Measurements from ENCODE around the gene KIF18A.
"Not testable (repeated sequence)": the region's sequence is repeated elsewhere in the genome, so short reads cannot be mapped to it uniquely, and the experiment has no call there.

KIF18A gene

GRCh38 chr11:28137832-28138231 is 29.9 kb upstream of the KIF18A start:
- Histone ChIP-seq H2BK120ac (ENCODE audit: low read depth, low read length) (no peak overlapping the region), H3K36me3 (replicated peaks in 1 of 2; ENCODE audit: control insufficient read depth in 2 of 2, insufficient read depth in 2 of 2, low read length in 2 of 2) (peaks cover 8 to 29% of the 10 kb centered on the region in 2 donors), H3K4ac (ENCODE audit: low read length) (no peak overlapping the region), H3K9ac (ENCODE audit: low read depth, low read length, poor library complexity) (no peak overlapping the region), H2BK12ac (ENCODE audit: low read length) (no peak overlapping the region), H2AK5ac (ENCODE audit: low read depth, low read length) (no peak overlapping the region), H3K4me1 (ENCODE audit: control insufficient read depth in 2 of 2, insufficient read depth in 1 of 2, low read depth in 1 of 2, low read length in 2 of 2) (no peaks in the 10 kb centered on the region), H4K91ac (ENCODE audit: low read depth, low read length, poor library complexity) (no peak overlapping the region), H3K79me1 (ENCODE audit: low read depth, low read length) (no peaks in the 10 kb centered on the region), H3K9me3 (replicated peaks in 1 of 2; ENCODE audit: control insufficient read depth in 2 of 2, insufficient read depth in 1 of 2, low read depth in 1 of 2, low read length in 2 of 2) (peaks cover 20 to 74% of the 10 kb centered on the region in 2 donors), H2BK15ac (ENCODE audit: low read length) (no peak overlapping the region), H3K27ac (replicated peaks; ENCODE audit: low read length) (no peak overlapping the region), H3K23ac (ENCODE audit: low read depth, low read length, poor library complexity) (no peak overlapping the region), H3K4me2 (ENCODE audit: insufficient read depth, low read length, poor library complexity, severe bottlenecking) (no peak overlapping the region), H2BK5ac (ENCODE audit: low read length) (no peak overlapping the region), H3K14ac (ENCODE audit: low read length) (no peak overlapping the region), H3K4me3 (ENCODE audit: low read length in 2 of 2) (no peak overlapping the region), H4K8ac (ENCODE audit: low read depth, low read length) (no peak overlapping the region), H2AFZ (ENCODE audit: low read length) (no peak overlapping the region), H3K18ac (ENCODE audit: low read length) (no peak overlapping the region), H3K27me3 (ENCODE audit: control insufficient read depth in 3 of 3, insufficient read depth in 3 of 3, low read depth in 1 of 3, low read length in 3 of 3) (no peaks in the 10 kb centered on the region)
- WGBS, 2 donors (ENCODE audit: extremely low coverage in 2 of 2, insufficient read length in 2 of 2, insufficient replicate concordance in 1 of 2), result no CpG with 5 or more reads among the region's 1 CpG
- DNase-seq (ENCODE audit: low spot score), result no peak

GRCh38 chr11:28137366-28137765 is 29.4 kb upstream of the KIF18A start:
- Histone ChIP-seq H3K27me3 (ENCODE audit: control insufficient read depth in 3 of 3, insufficient read depth in 3 of 3, low read depth in 1 of 3, low read length in 3 of 3) (no peaks in the 10 kb centered on the region), H2BK5ac (ENCODE audit: low read length) (no peak overlapping the region), H2BK15ac (ENCODE audit: low read length) (no peak overlapping the region), H2AK5ac (ENCODE audit: low read depth, low read length) (no peak overlapping the region), H3K79me1 (ENCODE audit: low read depth, low read length) (no peaks in the 10 kb centered on the region), H3K27ac (replicated peaks; ENCODE audit: low read length) (no peak overlapping the region), H3K14ac (ENCODE audit: low read length) (no peak overlapping the region), H3K23ac (ENCODE audit: low read depth, low read length, poor library complexity) (no peak overlapping the region), H2BK12ac (ENCODE audit: low read length) (no peak overlapping the region), H3K4me1 (ENCODE audit: control insufficient read depth in 2 of 2, insufficient read depth in 1 of 2, low read depth in 1 of 2, low read length in 2 of 2) (no peaks in the 10 kb centered on the region), H3K4me3 (ENCODE audit: low read length in 2 of 2) (no peak overlapping the region), H3K36me3 (replicated peaks in 1 of 2; ENCODE audit: control insufficient read depth in 2 of 2, insufficient read depth in 2 of 2, low read length in 2 of 2) (peaks cover 8 to 29% of the 10 kb centered on the region in 2 donors), H3K18ac (ENCODE audit: low read length) (no peak overlapping the region), H2BK120ac (ENCODE audit: low read depth, low read length) (no peak overlapping the region), H2AFZ (ENCODE audit: low read length) (no peak overlapping the region), H3K4ac (ENCODE audit: low read length) (no peak overlapping the region), H3K9me3 (replicated peaks in 1 of 2; ENCODE audit: control insufficient read depth in 2 of 2, insufficient read depth in 1 of 2, low read depth in 1 of 2, low read length in 2 of 2) (peaks cover 20 to 74% of the 10 kb centered on the region in 2 donors), H3K9ac (ENCODE audit: low read depth, low read length, poor library complexity) (no peak overlapping the region), H3K4me2 (ENCODE audit: insufficient read depth, low read length, poor library complexity, severe bottlenecking) (no peak overlapping the region), H4K91ac (ENCODE audit: low read depth, low read length, poor library complexity) (no peak overlapping the region), H4K8ac (ENCODE audit: low read depth, low read length) (no peak overlapping the region)
- WGBS, 2 donors (ENCODE audit: extremely low coverage in 2 of 2, insufficient read length in 2 of 2, insufficient replicate concordance in 1 of 2), result no CpG with 5 or more reads among the region's 3 CpGs
- DNase-seq (ENCODE audit: low spot score), result no peak

- no CpG with 5 or more reads among the region's 4 CpGs for WGBS, 2 donors (ENCODE audit: extremely low coverage in 2 of 2, insufficient read length in 2 of 2, insufficient replicate concordance in 1 of 2)
- H3K27ac ChIP-seq (replicated peaks; ENCODE audit: low read length); H2AK5ac ChIP-seq (ENCODE audit: low read depth, low read length); H3K9ac ChIP-seq (ENCODE audit: low read depth, low read length, poor library complexity); H3K4me2 ChIP-seq (ENCODE audit: insufficient read depth, low read length, poor library complexity, severe bottlenecking); H4K91ac ChIP-seq (ENCODE audit: low read depth, low read length, poor library complexity); H2BK120ac ChIP-seq (ENCODE audit: low read depth, low read length); H2AFZ ChIP-seq (ENCODE audit: low read length); DNase-seq (ENCODE audit: low spot score); H2BK5ac ChIP-seq (ENCODE audit: low read length); H2BK12ac ChIP-seq (ENCODE audit: low read length); H4K8ac ChIP-seq (ENCODE audit: low read depth, low read length); H3K4ac ChIP-seq (ENCODE audit: low read length); H3K23ac ChIP-seq (ENCODE audit: low read depth, low read length, poor library complexity); H3K14ac ChIP-seq (ENCODE audit: low read length); H3K79me1 ChIP-seq (ENCODE audit: low read depth, low read length); H3K4me3 ChIP-seq (ENCODE audit: low read length in 2 of 2); H3K18ac ChIP-seq (ENCODE audit: low read length); H2BK15ac ChIP-seq (ENCODE audit: low read length); H3K27me3 ChIP-seq (ENCODE audit: control insufficient read depth in 3 of 3, insufficient read depth in 3 of 3, low read depth in 1 of 3, low read length in 3 of 3); H3K4me1 ChIP-seq (ENCODE audit: control insufficient read depth in 2 of 2, insufficient read depth in 1 of 2, low read depth in 1 of 2, low read length in 2 of 2): not testable (repeated sequence)
- peaks cover 8 to 30% of the 10 kb centered on the region in 2 donors for H3K36me3 ChIP-seq (replicated peaks in 1 of 2; ENCODE audit: control insufficient read depth in 2 of 2, insufficient read depth in 2 of 2, low read length in 2 of 2)
- H3K9me3 ChIP-seq (replicated peaks in 1 of 2; ENCODE audit: control insufficient read depth in 2 of 2, insufficient read depth in 1 of 2, low read depth in 1 of 2, low read length in 2 of 2), result peaks cover 20 to 74% of the 10 kb centered on the region in 2 donors
These were observed 28.2 kb upstream of the KIF18A start for GRCh38 chr11:28136157-28136556.

- H2BK15ac ChIP-seq (ENCODE audit: low read length), result no peak overlapping the region
- H3K79me1 ChIP-seq (ENCODE audit: low read depth, low read length), result no peaks in the 10 kb centered on the region
- DNase-seq (ENCODE audit: low spot score), result no peak
- no peak overlapping the region for H3K23ac ChIP-seq (ENCODE audit: low read depth, low read length, poor library complexity)
- no peak overlapping the region for H2AFZ ChIP-seq (ENCODE audit: low read length)
- H3K14ac ChIP-seq (ENCODE audit: low read length), result no peak overlapping the region
- no peak overlapping the region for H2BK5ac ChIP-seq (ENCODE audit: low read length)
- no peak overlapping the region for H2BK12ac ChIP-seq (ENCODE audit: low read length)
- 100% methylated on average over 1 of the region's 3 CpGs; no CpG with 5 or more reads in 1 of the 2 donors for WGBS, 2 donors (ENCODE audit: extremely low coverage in 2 of 2, insufficient read length in 2 of 2, insufficient replicate concordance in 1 of 2)
- no peak overlapping the region for H4K91ac ChIP-seq (ENCODE audit: low read depth, low read length, poor library complexity)
- peaks cover 3 to 23% of the 10 kb centered on the region in 2 donors for H3K36me3 ChIP-seq (replicated peaks in 1 of 2; ENCODE audit: control insufficient read depth in 2 of 2, insufficient read depth in 2 of 2, low read length in 2 of 2)
- no peak overlapping the region for H3K9ac ChIP-seq (ENCODE audit: low read depth, low read length, poor library complexity)
- H2BK120ac ChIP-seq (ENCODE audit: low read depth, low read length), result no peak overlapping the region
- H3K4me1 ChIP-seq (ENCODE audit: control insufficient read depth in 2 of 2, insufficient read depth in 1 of 2, low read depth in 1 of 2, low read length in 2 of 2), result no peaks in the 10 kb centered on the region
- no peak overlapping the region for H3K4me3 ChIP-seq (ENCODE audit: low read length in 2 of 2)
- H3K27ac ChIP-seq (replicated peaks; ENCODE audit: low read length), result no peak overlapping the region
- H3K27me3 ChIP-seq (ENCODE audit: control insufficient read depth in 3 of 3, insufficient read depth in 3 of 3, low read depth in 1 of 3, low read length in 3 of 3), result no peaks in the 10 kb centered on the region
- no peak overlapping the region for H3K4ac ChIP-seq (ENCODE audit: low read length)
- H3K9me3 ChIP-seq (replicated peaks in 1 of 2; ENCODE audit: control insufficient read depth in 2 of 2, insufficient read depth in 1 of 2, low read depth in 1 of 2, low read length in 2 of 2), result peaks cover 2 to 44% of the 10 kb centered on the region in 2 donors
- no peak overlapping the region for H2AK5ac ChIP-seq (ENCODE audit: low read depth, low read length)
- H3K4me2 ChIP-seq (ENCODE audit: insufficient read depth, low read length, poor library complexity, severe bottlenecking), result no peak overlapping the region
- no peak overlapping the region for H4K8ac ChIP-seq (ENCODE audit: low read depth, low read length)
- H3K18ac ChIP-seq (ENCODE audit: low read length), result no peak overlapping the region
These were observed 25.2 kb upstream of the KIF18A start for GRCh38 chr11:28133146-28133545.

Measured in neuronal stem cell (in vitro differentiated cells).